GM12874 (cell line): ENCODE data around the gene KRT40.
A peak's percentile ranks its signal among the peaks of the same experiment; 100 is the strongest.

Source experiments
- CTCF ChIP-seq: IDR thresholded peaks from 2 replicates; pipeline ENCODE4 v1.5.1; 2011; ENCODE audit warnings: low read depth, mild to moderate bottlenecking, control low read depth, low read length, moderate library complexity; ENCODE audit not compliant: insufficient read depth

Gene KRT40

GRCh38 chr17:40966848-40967247, 17.3 kb downstream of the KRT40 start, which contains the start of gene KRT39:
KRT39 (minus strand) TSS chr17:40966948; CDS start chr17:40966856, 92 bp downstream.
- TF ChIP-seq CTCF, result no peak

- peak; percentile 57; the same call in 1 of the 2 replicates for TF ChIP-seq CTCF
Observed at GRCh38 chr17:40963838-40964237, 20.3 kb downstream of the KRT40 start.

GRCh38 chr17:40962059-40962561, 22.0 kb downstream of the KRT40 start:
- no peak for TF ChIP-seq CTCF

GRCh38 chr17:40961591-40961990, 22.5 kb downstream of the KRT40 start:
- TF ChIP-seq CTCF, result no peak

GRCh38 chr17:40960144-40960543, 24.0 kb downstream of the KRT40 start:
- no peak for TF ChIP-seq CTCF

- TF ChIP-seq CTCF, result no peak
Observed at GRCh38 chr17:40958086-40958953, 25.8 kb downstream of the KRT40 start.

- TF ChIP-seq CTCF, result no peak
Observed at GRCh38 chr17:40956401-40957254, 27.5 kb downstream of the KRT40 start.
